HepG2 (cell line): ENCODE measurements around the gene COG8. TPM values are rescaled to one million over a fixed set of nuclear protein-coding genes. Genes with fewer than 3 reads are reported as not detected.

Source experiments
- ATF7 ChIP-seq, 2 experiments: fragments of 450-650 bp in 1 of 2; sonication (generic) in 1 of 2; formaldehyde crosslinking in 1 of 2; IDR thresholded peaks; 2 replicates each; pipeline versions ENCODE4 v1.4.0 to v1.6.1; 2016 to 2020; ENCODE audit warnings: antibody characterized with exemption in 1 of 2, mild to moderate bottlenecking in 1 of 2, missing genetic modification reagents in 1 of 2
- HIVEP1 ChIP-seq: sonication (generic); formaldehyde crosslinking; IDR thresholded peaks from 2 replicates; pipeline ENCODE4 v1.4.0; 2020; ENCODE audit warnings: mild to moderate bottlenecking, missing genetic modification reagents
- PHB2 ChIP-seq: fragments of 450-650 bp; IDR thresholded peaks from 2 replicates; pipeline ENCODE4 v1.6.1; 2018; ENCODE audit not compliant: partially characterized antibody
- RXRB ChIP-seq: IDR thresholded peaks from 2 replicates; pipeline ENCODE4 v1.6.1; 2016; ENCODE audit warnings: borderline replicate concordance, missing genetic modification reagents, missing compliant biosample characterization
- SALL1 ChIP-seq: sonication (generic); formaldehyde crosslinking; IDR thresholded peaks from 2 replicates; pipeline ENCODE4 v1.8.0; 2022; ENCODE audit warnings: mild to moderate bottlenecking, missing genetic modification reagents
- SP140L ChIP-seq: sonication (generic); formaldehyde crosslinking; IDR thresholded peaks from 2 replicates; pipeline ENCODE4 v1.4.0; 2020; ENCODE audit warnings: missing genetic modification reagents, borderline replicate concordance
- SP5 ChIP-seq: IDR thresholded peaks from 2 replicates; pipeline ENCODE4 v1.6.1; 2016; ENCODE audit warnings: low read depth, borderline replicate concordance
- THAP11 ChIP-seq: IDR thresholded peaks from 2 replicates; pipeline ENCODE4 v1.6.1; 2016; ENCODE audit warnings: missing biosample characterization, missing genetic modification reagents
- ZFP82 ChIP-seq: sonication (generic); formaldehyde crosslinking; IDR thresholded peaks from 2 replicates; pipeline ENCODE4 v1.5.1; 2020; ENCODE audit warnings: mild to moderate bottlenecking, missing genetic modification reagents, borderline replicate concordance
- ZNF383 ChIP-seq: sonication (generic); formaldehyde crosslinking; IDR thresholded peaks from 2 replicates; pipeline ENCODE4 v1.4.0; 2020; ENCODE audit warnings: missing genetic modification reagents, mild to moderate bottlenecking, borderline replicate concordance
- ZNF510 ChIP-seq: sonication (generic); formaldehyde crosslinking; IDR thresholded peaks from 2 replicates; pipeline ENCODE4 v1.4.0; 2020; ENCODE audit warnings: low read depth, mild to moderate bottlenecking, missing genetic modification reagents
- ZNF563 ChIP-seq: sonication (generic); formaldehyde crosslinking; IDR thresholded peaks from 2 replicates; pipeline ENCODE4 v1.8.0; 2022; ENCODE audit warnings: mild to moderate bottlenecking, moderate library complexity, missing genetic modification reagents
- ZNF746 ChIP-seq: sonication (generic); formaldehyde crosslinking; IDR thresholded peaks from 2 replicates; pipeline ENCODE4 v1.8.0; 2022; ENCODE audit warnings: mild to moderate bottlenecking, missing genetic modification reagents
- polyA plus RNA-seq, 8 experiments: library from polyadenylated mRNA; depleted of rRNA in 3 of 8; stranded (reverse) in 7 of 8; unstranded in 1 of 8; fragments of >200 nt; fragmentation: Illumina TruSeq in 4 of 8; extraction: Trizol in 4 of 8; gene quantifications; 2 replicates each; pipeline versions ENCODE4 v1.2.1 to v1.2.3, GENCODE V29; 2011 to 2016; ENCODE audit warnings: low read depth in 4 of 8, missing spikeins in 1 of 8, mixed read lengths in 1 of 8; ENCODE audit not compliant: insufficient read depth in 1 of 8
- total RNA-seq, 5 experiments: library from RNA; depleted of rRNA; stranded (reverse); fragments of >200 nt; fragmentation: Illumina TruSeq; extraction: Trizol; gene quantifications; 2 replicates each; pipeline ENCODE4 v1.2.3, GENCODE V29; 2016; ENCODE audit warnings: low read depth in 1 of 5
- TF ChIP-seq, protein P1 (sequence below): IDR thresholded peaks from 2 replicates; pipeline ENCODE4 v1.6.1; 2016; ENCODE audit warnings: control low read depth
- TF ChIP-seq, protein P2 (sequence below): sonication (generic); formaldehyde crosslinking; IDR thresholded peaks from 2 replicates; pipeline ENCODE4 v1.8.1; 2023; ENCODE audit warnings: mild to moderate bottlenecking, missing genetic modification reagents
- TF ChIP-seq, protein P3 (sequence below): sonication (generic); formaldehyde crosslinking; IDR thresholded peaks from 2 replicates; pipeline ENCODE4 v1.5.1; 2020; ENCODE audit warnings: mild to moderate bottlenecking, missing genetic modification reagents, borderline replicate concordance
- TF ChIP-seq, protein P4 (sequence below): sonication (generic); formaldehyde crosslinking; IDR thresholded peaks from 2 replicates; pipeline ENCODE4 v1.9.0; 2021; ENCODE audit warnings: missing genetic modification reagents, mild to moderate bottlenecking, borderline replicate concordance
- TF ChIP-seq, protein P5 (sequence below): sonication (generic); formaldehyde crosslinking; conservative IDR thresholded peaks from 2 replicates; pipeline ENCODE4 v1.8.1; 2023; ENCODE audit warnings: missing genetic modification reagents

The COG8 gene
- total and polyA plus RNA-seq, 2 of the 13 experiments (the other 11 are each of a cell fraction or from before 2014, with no cell fraction given) = 45.5 to 52.1 TPM

GRCh38 chr16:69310653-69311532, 28.5 kb downstream of the COG8 start, which contains the start of gene VPS4A (continued):
- TF ChIP-seq, protein P1, sequence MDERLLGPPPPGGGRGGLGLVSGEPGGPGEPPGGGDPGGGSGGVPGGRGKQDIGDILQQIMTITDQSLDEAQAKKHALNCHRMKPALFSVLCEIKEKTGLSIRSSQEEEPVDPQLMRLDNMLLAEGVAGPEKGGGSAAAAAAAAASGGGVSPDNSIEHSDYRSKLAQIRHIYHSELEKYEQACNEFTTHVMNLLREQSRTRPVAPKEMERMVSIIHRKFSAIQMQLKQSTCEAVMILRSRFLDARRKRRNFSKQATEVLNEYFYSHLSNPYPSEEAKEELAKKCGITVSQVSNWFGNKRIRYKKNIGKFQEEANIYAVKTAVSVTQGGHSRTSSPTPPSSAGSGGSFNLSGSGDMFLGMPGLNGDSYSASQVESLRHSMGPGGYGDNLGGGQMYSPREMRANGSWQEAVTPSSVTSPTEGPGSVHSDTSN = no peak; the same call in 1 of the 2 replicates
- no peak for TF ChIP-seq ZNF746 (CRISPR knock-in tag)
- TF ChIP-seq, protein P2, sequence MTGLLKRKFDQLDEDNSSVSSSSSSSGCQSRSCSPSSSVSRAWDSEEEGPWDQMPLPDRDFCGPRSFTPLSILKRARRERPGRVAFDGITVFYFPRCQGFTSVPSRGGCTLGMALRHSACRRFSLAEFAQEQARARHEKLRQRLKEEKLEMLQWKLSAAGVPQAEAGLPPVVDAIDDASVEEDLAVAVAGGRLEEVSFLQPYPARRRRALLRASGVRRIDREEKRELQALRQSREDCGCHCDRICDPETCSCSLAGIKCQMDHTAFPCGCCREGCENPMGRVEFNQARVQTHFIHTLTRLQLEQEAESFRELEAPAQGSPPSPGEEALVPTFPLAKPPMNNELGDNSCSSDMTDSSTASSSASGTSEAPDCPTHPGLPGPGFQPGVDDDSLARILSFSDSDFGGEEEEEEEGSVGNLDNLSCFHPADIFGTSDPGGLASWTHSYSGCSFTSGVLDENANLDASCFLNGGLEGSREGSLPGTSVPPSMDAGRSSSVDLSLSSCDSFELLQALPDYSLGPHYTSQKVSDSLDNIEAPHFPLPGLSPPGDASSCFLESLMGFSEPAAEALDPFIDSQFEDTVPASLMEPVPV (CRISPR knock-in tag) = no peak
- peak; percentile 91; the same call in 1 of the 2 replicates for TF ChIP-seq ZFP82
- no peak; the same call in 1 of the 2 replicates for TF ChIP-seq ZNF563 (CRISPR knock-in tag)
- TF ChIP-seq THAP11 (CRISPR knock-in tag) = peak; percentile 88
- no peak for TF ChIP-seq ZNF510 (CRISPR knock-in tag)
- no peak for TF ChIP-seq ATF7 (IDR thresholded peaks at IDR 0.05)
- TF ChIP-seq ATF7 (CRISPR knock-in tag; IDR thresholded peaks at IDR 0.05) = 0 out of 2 replicates have a peak, but pooled peaks have one; percentile 48
- no peak for TF ChIP-seq PHB2
- TF ChIP-seq SP5 (CRISPR knock-in tag) = peak; percentile 24; the same call in 1 of the 2 replicates
- TF ChIP-seq, protein P3, sequence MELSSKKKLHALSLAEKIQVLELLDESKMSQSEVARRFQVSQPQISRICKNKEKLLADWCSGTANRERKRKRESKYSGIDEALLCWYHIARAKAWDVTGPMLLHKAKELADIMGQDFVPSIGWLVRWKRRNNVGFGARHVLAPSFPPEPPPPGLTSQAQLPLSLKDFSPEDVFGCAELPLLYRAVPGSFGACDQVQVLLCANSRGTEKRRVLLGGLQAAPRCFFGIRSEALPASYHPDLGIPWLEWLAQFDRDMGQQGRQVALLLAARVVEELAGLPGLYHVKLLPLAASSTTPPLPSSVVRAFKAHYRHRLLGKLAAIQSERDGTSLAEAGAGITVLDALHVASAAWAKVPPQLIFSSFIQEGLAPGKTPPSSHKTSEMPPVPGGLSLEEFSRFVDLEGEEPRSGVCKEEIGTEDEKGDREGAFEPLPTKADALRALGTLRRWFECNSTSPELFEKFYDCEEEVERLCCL (CRISPR knock-in tag) = no peak
- peak; percentile 53; the same call in 1 of the 2 replicates for TF ChIP-seq RXRB
- TF ChIP-seq, protein P4, sequence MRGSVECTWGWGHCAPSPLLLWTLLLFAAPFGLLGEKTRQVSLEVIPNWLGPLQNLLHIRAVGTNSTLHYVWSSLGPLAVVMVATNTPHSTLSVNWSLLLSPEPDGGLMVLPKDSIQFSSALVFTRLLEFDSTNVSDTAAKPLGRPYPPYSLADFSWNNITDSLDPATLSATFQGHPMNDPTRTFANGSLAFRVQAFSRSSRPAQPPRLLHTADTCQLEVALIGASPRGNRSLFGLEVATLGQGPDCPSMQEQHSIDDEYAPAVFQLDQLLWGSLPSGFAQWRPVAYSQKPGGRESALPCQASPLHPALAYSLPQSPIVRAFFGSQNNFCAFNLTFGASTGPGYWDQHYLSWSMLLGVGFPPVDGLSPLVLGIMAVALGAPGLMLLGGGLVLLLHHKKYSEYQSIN = 0 out of 2 replicates have a peak, but pooled peaks have one; percentile 40
- peak; percentile 72 for TF ChIP-seq SALL1
- no peak for TF ChIP-seq ZNF383 (CRISPR knock-in tag)
- TF ChIP-seq, protein P5, sequence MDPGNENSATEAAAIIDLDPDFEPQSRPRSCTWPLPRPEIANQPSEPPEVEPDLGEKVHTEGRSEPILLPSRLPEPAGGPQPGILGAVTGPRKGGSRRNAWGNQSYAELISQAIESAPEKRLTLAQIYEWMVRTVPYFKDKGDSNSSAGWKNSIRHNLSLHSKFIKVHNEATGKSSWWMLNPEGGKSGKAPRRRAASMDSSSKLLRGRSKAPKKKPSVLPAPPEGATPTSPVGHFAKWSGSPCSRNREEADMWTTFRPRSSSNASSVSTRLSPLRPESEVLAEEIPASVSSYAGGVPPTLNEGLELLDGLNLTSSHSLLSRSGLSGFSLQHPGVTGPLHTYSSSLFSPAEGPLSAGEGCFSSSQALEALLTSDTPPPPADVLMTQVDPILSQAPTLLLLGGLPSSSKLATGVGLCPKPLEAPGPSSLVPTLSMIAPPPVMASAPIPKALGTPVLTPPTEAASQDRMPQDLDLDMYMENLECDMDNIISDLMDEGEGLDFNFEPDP = 0 out of 2 replicates have a peak, but pooled peaks have one; percentile 76
- 0 out of 2 replicates have a peak, but pooled peaks have one; percentile 27 for TF ChIP-seq HIVEP1 (CRISPR knock-in tag)
- TF ChIP-seq SP140L (CRISPR knock-in tag) = peak; percentile 53; the same call in 1 of the 2 replicates
